ENCODE results near the gene MFNG. TPM values are rescaled to one million over a fixed set of nuclear protein-coding genes. Genes with fewer than 3 reads are reported as not detected.

MFNG gene
- total and polyA plus RNA-seq, 5 experiments from 2014 or later = 233 to 401 (median 290) TPM

- POLR2A ChIA-PET = interaction anchor here (0.6 to 1.6 kb wide), 2 partner anchors 10 kb away, joined by 3 to 5 read pairs; partner anchors contain the start of gene CARD10
- ATAC-seq (no peak), DNase-seq (no peak)
- Mint-ChIP-seq H3K27ac (peak overlapping the region in 1 of 10 donors; percentile 48), H3K4me1 (no peaks in the 10 kb centered on the region), H3K36me3 (peaks cover 0 to 1% (median 0%) of the 10 kb centered on the region in 3 donors), H3K27me3 (no peaks in the 10 kb centered on the region), H3K9me3 (no peaks in the 10 kb centered on the region), H3K4me3 (no peak overlapping the region)
Observed at GRCh38 chr22:37509059-37509860, 23.1 kb upstream of the MFNG start.

DNA sequence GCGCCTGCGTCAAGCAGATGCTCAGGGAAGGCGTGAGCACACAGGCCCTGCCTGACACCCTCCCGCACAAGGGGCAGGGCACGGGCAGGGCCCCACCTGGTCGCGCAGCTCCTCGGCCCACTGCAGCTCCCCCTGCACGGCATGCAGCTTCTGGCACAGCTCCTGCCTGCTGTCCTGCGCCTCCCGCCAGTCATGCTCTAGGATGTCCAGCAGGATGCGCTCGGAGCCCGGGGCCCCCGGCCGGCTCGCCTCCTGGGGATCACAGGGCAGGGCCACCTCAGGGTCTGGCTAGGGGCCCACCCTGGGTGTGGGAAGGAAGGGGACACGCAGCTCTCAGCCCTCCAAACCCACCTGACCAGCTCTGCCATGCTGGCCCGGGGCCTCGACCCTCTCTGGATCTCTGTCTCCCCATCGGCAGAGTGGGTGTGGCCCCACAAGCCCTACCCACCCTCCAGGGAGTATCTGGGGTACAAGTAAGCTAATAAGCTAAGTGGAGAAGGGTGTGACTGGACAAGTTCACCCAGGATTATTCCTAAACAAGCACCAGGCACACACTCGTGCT is 22.3 kb upstream of the MFNG start:
- Mint-ChIP-seq H3K27me3 (no peaks in the 10 kb centered on the region), H3K4me3 (no peak overlapping the region), H3K27ac (no peak overlapping the region), H3K4me1 (no peaks in the 10 kb centered on the region), H3K9me3 (no peaks in the 10 kb centered on the region), H3K36me3 (peaks cover 0 to 1% (median 0%) of the 10 kb centered on the region in 3 donors)
- POLR2A ChIA-PET = interaction anchor here (0.6 to 1.6 kb wide), 3 partner anchors 10 to 39 kb away, joined by 3 to 5 read pairs (median 3); partner anchors contain the start of gene CARD10
- ATAC-seq (no peak), DNase-seq (peak in 1 of 10 donors; percentile 57)

GRCh38 chr22:37507731-37508130 is 21.5 kb upstream of the MFNG start:
- POLR2A ChIA-PET = interaction anchor here (0.8 to 1.6 kb wide), 2 partner anchors 11 to 38 kb away, joined by 3 to 5 read pairs; partner anchors contain the start of gene CARD10

GRCh38 chr22:37505989-37506388 is 19.8 kb upstream of the MFNG start:
- H3K4me3 Mint-ChIP-seq = no peak overlapping the region
- POLR2A ChIA-PET = interaction anchor here (0.7 to 1.4 kb wide), 5 partner anchors 10 to 59 kb away, joined by 3 to 4 read pairs (median 4); partner anchors contain the start of gene MFNG
- peaks cover 13 to 18% (median 14%) of the 10 kb centered on the region in 4 donors for H3K4me1 Mint-ChIP-seq
- no peak for ATAC-seq
- peak overlapping the region in 1 of 10 donors; percentile 63 for H3K27ac Mint-ChIP-seq
- no peaks in the 10 kb centered on the region for H3K9me3 Mint-ChIP-seq
- peak in 1 of 10 donors; percentile 45 for DNase-seq
- peaks cover 0 to 1% (median 0%) of the 10 kb centered on the region in 3 donors for H3K36me3 Mint-ChIP-seq
- H3K27me3 Mint-ChIP-seq = no peaks in the 10 kb centered on the region

More at GRCh38 chr22:37507731-37508130, 21.5 kb upstream of the MFNG start:
- ATAC-seq = no peak
- no peaks in the 10 kb centered on the region for H3K27me3 Mint-ChIP-seq
- no peak overlapping the region for H3K27ac Mint-ChIP-seq
- H3K4me1 Mint-ChIP-seq = peaks cover 0 to 2% (median under 1%) of the 10 kb centered on the region in 4 donors
- H3K36me3 Mint-ChIP-seq = peaks cover 0 to 1% (median 0%) of the 10 kb centered on the region in 3 donors
- DNase-seq = peak in 1 of 10 donors; percentile 53
- no peaks in the 10 kb centered on the region for H3K9me3 Mint-ChIP-seq
- H3K4me3 Mint-ChIP-seq = no peak overlapping the region

- no peaks in the 10 kb centered on the region for H3K9me3 Mint-ChIP-seq
- H3K27ac Mint-ChIP-seq = peak overlapping the region in 1 of 10 donors; percentile 63
- no peak overlapping the region for H3K4me3 Mint-ChIP-seq
- H3K4me1 Mint-ChIP-seq = peaks cover 16 to 21% (median 17%) of the 10 kb centered on the region in 4 donors
- POLR2A ChIA-PET = interaction anchor here (0.7 to 1.4 kb wide), 6 partner anchors 10 to 1295 kb away, joined by 3 to 4 read pairs (median 4); partner anchors contain the start of gene MFNG
- peak in 1 of 10 donors; percentile 19 for DNase-seq
- H3K27me3 Mint-ChIP-seq = no peaks in the 10 kb centered on the region
- ATAC-seq = no peak
- H3K36me3 Mint-ChIP-seq = peaks cover 0 to 1% (median 0%) of the 10 kb centered on the region in 3 donors
Observed at GRCh38 chr22:37505565-37505964, 19.4 kb upstream of the MFNG start.

DNA sequence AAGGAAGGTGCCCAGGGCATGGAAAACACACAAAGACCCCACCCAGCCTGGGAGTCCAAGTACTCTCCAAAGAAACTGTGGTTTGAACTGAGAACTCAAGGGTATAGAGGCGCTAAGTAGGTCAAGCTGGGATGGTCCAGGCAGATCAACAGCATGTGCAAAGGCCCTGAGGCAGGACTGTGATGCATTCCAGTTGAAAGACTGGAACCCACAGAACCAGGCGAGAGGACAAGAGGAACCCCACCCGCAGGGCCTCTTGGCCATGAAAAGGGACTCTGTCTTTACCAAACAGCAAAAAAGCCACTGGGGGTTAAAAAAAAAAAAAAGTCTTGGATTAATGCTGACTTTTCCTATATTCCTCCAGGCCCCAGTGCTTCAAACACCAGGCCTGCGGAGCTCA is 18.8 kb upstream of the MFNG start:
- no peaks in the 10 kb centered on the region for H3K27me3 Mint-ChIP-seq
- no peaks in the 10 kb centered on the region for H3K9me3 Mint-ChIP-seq
- no peak overlapping the region for H3K4me3 Mint-ChIP-seq
- no peak for ATAC-seq
- no peak overlapping the region for H3K27ac Mint-ChIP-seq
- peaks cover 17 to 21% (median 17%) of the 10 kb centered on the region in 4 donors for H3K4me1 Mint-ChIP-seq
- POLR2A ChIA-PET = interaction anchor here (0.5 to 1.4 kb wide), 4 partner anchors 9 to 1296 kb away, joined by 3 to 4 read pairs (median 4); no protein-coding TSS in a partner anchor
- H3K36me3 Mint-ChIP-seq = peaks cover 0 to 1% (median 0%) of the 10 kb centered on the region in 3 donors
- DNase-seq = no peak

DNA sequence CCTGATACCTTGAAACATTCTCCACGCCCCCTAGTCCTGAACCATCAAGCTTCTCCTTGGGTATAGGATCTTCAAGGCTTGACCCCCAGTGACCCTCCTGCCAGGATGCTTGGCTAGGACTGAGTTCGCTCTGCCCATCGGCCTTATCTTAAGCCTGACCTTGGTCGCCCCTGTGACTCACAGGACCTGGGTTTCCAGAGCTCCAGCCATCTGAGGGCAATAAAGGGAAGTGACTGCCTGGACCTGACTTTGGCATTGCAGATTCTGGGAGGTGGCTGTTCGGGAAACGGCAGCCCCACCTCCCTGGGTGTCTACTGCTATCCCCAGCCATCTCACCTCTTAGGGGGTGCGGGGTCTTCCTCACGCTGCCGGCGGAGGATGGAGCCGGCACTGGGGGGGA is 17.7 kb upstream of the MFNG start:
- H3K27me3 Mint-ChIP-seq = no peaks in the 10 kb centered on the region
- POLR2A ChIA-PET = interaction anchor here (0.7 kb wide), 1 partner anchor 471 kb away, joined by 3 read pairs; no protein-coding TSS in a partner anchor
- no peak for ATAC-seq

GRCh38 chr22:37503183-37503683 is 17.0 kb upstream of the MFNG start:
- Mint-ChIP-seq H3K4me3 (peak overlapping the region in 1 of 10 donors; percentile 45), H3K27me3 (no peaks in the 10 kb centered on the region), H3K36me3 (peaks cover 0 to 1% (median 0%) of the 10 kb centered on the region in 3 donors), H3K27ac (peak overlapping the region in 4 of 10 donors; percentile 27 to 72 (median 47)), H3K9me3 (no peaks in the 10 kb centered on the region), H3K4me1 (peaks cover 19 to 24% (median 24%) of the 10 kb centered on the region in 4 donors)
- DNase-seq = no peak
- ATAC-seq = no peak
- POLR2A ChIA-PET = interaction anchor here (0.7 kb wide), 1 partner anchor 471 kb away, joined by 3 read pairs; no protein-coding TSS in a partner anchor

More for the DNA sequence above, 17.7 kb upstream of the MFNG start:
- Mint-ChIP-seq H3K9me3 (no peaks in the 10 kb centered on the region), H3K36me3 (peaks cover 0 to 1% (median 0%) of the 10 kb centered on the region in 3 donors), H3K4me1 (peaks cover 17 to 21% (median 20%) of the 10 kb centered on the region in 4 donors), H3K27ac (peak overlapping the region in 1 of 10 donors; percentile 34), H3K4me3 (no peak overlapping the region)
- no peak for DNase-seq

GRCh38 chr22:37502342-37503182 is 16.4 kb upstream of the MFNG start:
- ATAC-seq (peak in 1 of 2 donors; percentile 49), DNase-seq (peak in 1 of 10 donors; percentile 63)
- Mint-ChIP-seq H3K4me3 (peak overlapping the region in 2 of 10 donors; percentile 45), H3K36me3 (peaks cover 0 to 1% (median 0%) of the 10 kb centered on the region in 3 donors), H3K9me3 (no peaks in the 10 kb centered on the region), H3K4me1 (peaks cover 19 to 31% (median 27%) of the 10 kb centered on the region in 4 donors), H3K27me3 (no peaks in the 10 kb centered on the region), H3K27ac (peak overlapping the region in 7 of 10 donors; percentile 25 to 71 (median 67))
- POLR2A ChIA-PET = interaction anchor here (1.3 kb wide), 1 partner anchor 17 kb away, joined by 7 read pairs; no protein-coding TSS in a partner anchor

- ATAC-seq (no peak), DNase-seq (no peak)
- H3K4me3 Mint-ChIP-seq = peak overlapping the region in 5 of 10 donors; percentile 10 to 56 (median 45)
- no peaks in the 10 kb centered on the region for H3K9me3 Mint-ChIP-seq
- H3K27me3 Mint-ChIP-seq = no peaks in the 10 kb centered on the region
- H3K27ac Mint-ChIP-seq = peak overlapping the region in 7 of 10 donors; percentile 40 to 84 (median 69)
- POLR2A ChIA-PET = interaction anchor here (1.3 kb wide), 1 partner anchor 17 kb away, joined by 7 read pairs; no protein-coding TSS in a partner anchor
- H3K36me3 Mint-ChIP-seq = peaks cover 0 to 1% (median 0%) of the 10 kb centered on the region in 3 donors
- peaks cover 22 to 31% (median 28%) of the 10 kb centered on the region in 4 donors for H3K4me1 Mint-ChIP-seq
Observed at GRCh38 chr22:37501610-37502341, 15.6 kb upstream of the MFNG start.
